Stimulated activated CD8-positive, alpha-beta memory T cell treated with anti-CD3 and anti-CD28 coated beads, Interleukin-7, amount 100 ng/mL, for 48 hours (primary cell): Measurements from ENCODE around the gene SELPLG.
"Not testable (repeated sequence)": the region's sequence is repeated elsewhere in the genome, so short reads cannot be mapped to it uniquely, and the experiment has no call there.

Experiments
- DNase-seq, 2 donors: peaks; one replicate each; pipeline ENCODE4 v3.0.0-alpha.2; 2020; ENCODE audit warnings: low read depth in 1 of 2; ENCODE audit errors: extremely low read depth in 1 of 2

Gene SELPLG

GRCh38 chr12:108620236-108620879 lies 13.3 kb downstream of the SELPLG start:
- DNase-seq = no peak

- no peak for DNase-seq
Observed at GRCh38 chr12:108619369-108620160, 14.1 kb downstream of the SELPLG start.

DNA sequence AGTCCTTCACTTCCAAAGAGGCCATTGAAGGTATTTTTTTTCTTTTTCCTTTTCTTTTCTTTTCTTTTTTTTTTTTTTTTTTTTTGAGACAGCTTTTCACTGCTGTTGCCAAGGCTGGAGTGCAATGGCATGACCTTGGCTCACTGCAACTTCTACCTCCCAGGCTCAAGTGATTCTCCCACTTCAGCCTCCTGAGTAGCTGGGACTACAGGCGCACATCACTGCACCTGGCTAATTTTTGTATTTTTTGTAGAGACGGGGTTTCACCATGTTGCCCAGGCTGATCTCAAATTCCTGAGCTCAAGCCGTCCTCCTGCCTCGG lies 14.8 kb downstream of the SELPLG start:
- not testable (repeated sequence) for DNase-seq

- DNase-seq = peak in 1 of 2 donors; percentile 41
Observed at GRCh38 chr12:108618079-108618952, 15.4 kb downstream of the SELPLG start.

GRCh38 chr12:108616941-108617858 lies 16.5 kb downstream of the SELPLG start:
- peak; percentile 78 to 88 for DNase-seq

DNA sequence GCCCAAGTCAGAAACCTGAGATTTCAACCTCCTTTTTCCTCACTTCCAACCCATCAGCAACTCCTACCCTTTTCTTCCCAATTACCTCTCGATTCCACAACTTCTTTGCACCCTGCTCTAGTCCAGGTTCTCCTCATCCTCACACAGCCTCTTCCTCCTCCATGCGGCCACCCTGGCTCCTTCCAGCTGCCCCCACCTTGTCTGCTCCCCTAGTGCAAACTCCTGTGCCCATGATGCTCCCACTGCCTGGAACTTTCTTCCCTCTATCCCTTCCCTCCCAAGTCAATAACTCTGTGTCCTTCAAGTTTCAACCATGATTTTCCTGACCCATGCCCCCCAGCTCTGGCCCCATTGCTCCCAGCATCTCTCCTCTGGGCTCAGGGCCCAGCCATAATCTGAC lies 17.3 kb downstream of the SELPLG start:
- DNase-seq = no peak

DNA sequence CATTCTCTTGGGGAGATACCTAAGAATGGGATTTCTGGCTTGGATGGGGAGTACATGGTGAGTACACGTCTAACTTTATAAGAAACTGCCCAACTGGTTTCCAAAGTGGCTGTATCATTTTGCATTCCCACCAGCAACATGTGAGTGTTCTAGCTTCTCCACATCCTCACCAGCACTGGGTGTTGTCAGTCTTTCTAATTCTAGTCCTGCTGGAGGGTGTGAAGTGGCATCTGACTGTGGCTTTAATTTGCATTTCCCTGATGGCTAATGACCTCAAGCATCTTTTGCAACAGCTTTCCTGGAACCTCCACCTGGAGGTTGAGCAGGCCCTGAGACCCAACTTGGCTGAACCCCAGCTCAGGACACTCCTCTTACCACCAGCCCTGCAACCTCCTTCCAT lies 17.8 kb downstream of the SELPLG start:
- DNase-seq = no peak

- DNase-seq = no peak
Observed at GRCh38 chr12:108614639-108615038, 19.1 kb downstream of the SELPLG start.

- no peak for DNase-seq
Observed at GRCh38 chr12:108614041-108614440, 19.7 kb downstream of the SELPLG start.

DNA sequence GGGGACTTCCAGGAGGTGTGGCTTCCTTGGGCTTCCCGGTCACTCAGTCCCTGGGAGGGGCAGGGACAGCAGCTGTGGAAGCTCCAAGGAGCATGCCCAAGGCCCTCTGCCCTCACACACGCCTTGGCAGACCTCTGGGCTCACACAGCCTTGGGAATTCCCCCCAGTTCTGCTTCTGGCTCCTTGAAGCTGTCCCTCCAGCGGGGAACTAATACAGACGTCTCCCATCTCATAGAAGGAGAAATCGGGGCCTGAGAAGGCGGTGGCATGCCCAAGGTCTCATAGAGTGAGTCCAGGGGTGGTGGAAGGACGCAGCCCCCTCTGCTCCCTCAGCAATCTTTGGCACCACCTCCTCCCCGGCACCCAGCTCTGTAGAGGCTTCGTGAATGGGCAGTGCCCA lies 20.1 kb downstream of the SELPLG start:
- no peak for DNase-seq

DNA sequence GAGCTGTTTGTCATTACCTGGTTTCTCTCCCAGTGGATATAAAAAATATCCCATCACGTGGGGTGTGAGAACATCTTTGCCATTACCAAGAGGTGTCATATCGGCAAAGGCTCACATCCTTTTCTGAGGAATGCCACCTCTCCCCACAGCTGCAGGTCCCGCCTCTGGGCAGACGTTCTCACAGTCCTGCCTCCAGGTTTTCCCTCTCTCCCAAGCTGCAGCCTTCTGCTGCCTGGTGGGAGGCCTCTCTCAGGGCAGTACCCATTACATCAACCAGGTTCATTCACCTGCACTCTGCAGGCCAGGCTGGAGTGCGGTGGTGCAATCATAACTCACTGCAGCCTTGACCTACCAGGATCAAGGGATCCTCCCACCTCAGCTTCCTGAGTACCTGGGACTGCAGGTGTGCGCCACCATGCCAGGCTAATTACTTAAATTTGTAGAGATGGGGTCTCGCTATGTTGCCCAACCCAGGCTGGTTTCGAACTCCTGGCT lies 20.9 kb downstream of the SELPLG start:
- DNase-seq = no peak

DNA sequence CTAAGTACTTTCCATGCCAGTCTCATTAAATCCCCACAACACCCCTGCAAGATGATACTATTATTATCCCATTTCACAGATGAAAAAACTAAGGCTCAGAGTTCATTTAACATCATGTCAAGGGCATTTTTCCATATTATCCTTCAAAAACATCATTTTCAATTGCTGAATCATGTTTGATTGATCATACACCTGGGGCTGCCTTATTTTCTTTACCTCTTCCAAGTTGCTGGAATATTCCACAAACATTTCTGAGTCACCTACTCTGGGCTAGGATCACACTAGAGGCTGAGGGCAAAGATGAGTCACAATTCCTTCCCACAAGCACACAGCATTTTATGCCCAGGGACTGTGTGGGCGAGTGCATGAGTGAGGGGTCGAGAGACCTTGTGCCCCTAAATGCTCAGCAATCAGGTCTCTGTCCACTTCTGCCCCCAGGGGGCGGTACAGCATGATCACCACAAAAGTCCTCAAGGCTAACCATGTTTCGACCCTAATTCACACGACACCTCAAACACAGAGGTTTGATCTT lies 21.7 kb downstream of the SELPLG start:
- no peak for DNase-seq

- no peak for DNase-seq
Observed at GRCh38 chr12:108610856-108611605, 22.7 kb downstream of the SELPLG start.

- DNase-seq = no peak
Observed at GRCh38 chr12:108610336-108610815, 23.3 kb downstream of the SELPLG start.

DNA sequence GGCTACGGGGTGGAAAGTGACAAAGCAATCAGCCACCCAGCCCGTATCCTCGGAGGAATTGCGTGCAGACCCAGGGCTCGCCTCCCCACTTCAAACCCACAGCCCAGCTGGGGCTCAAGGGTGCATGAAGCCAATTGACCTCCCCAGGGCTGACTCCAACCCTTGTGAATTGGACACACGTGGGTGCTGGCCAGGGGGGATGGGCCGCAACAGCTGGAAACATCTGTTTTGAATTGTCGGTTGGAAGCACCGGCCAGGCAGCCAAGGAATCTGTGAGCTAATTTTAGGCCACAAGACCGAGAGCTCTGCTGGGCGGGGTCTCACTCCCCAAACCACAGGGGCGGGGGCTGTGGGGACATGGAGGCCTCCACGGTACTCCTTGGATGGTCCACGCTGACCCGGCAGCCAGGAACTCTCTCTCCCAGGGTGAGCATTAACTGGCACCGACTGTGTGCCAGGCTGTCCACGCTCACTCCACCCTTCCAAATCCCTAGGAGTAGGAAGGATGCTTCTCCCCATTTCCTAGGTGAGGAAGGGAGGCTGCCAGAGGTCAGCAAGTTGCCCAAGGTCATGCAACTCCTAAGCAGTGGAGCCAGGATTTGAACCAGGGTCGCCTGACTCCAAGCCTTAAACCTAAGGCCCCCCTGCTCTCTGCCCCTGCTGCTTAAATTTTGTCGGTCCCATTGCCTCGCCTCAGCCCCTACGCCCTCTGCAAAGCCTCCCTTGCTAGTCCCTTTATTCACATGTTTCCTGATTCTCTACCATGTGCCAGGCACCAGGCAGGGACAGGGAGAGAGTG lies 24.0 kb downstream of the SELPLG start:
- no peak for DNase-seq

DNA sequence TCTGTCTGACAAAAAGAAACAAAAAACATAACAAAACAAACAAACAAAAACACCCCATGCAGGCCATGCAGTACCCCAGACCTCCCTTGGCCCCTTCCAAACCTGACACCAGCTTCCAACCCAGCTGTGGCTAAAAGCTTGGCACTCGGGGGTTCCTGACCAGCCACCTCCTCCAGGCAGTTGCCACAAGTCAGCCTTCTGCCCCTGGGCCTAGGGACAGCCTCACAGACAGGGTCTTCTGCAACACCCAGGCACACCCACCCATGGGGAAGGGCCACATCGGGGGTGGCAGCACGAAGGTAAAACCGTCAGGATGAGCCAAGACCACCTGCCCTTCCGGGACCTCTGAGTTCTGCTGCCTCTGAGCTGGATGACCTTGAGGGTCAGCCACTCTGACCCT lies 25.1 kb downstream of the SELPLG start:
- no peak for DNase-seq

DNA sequence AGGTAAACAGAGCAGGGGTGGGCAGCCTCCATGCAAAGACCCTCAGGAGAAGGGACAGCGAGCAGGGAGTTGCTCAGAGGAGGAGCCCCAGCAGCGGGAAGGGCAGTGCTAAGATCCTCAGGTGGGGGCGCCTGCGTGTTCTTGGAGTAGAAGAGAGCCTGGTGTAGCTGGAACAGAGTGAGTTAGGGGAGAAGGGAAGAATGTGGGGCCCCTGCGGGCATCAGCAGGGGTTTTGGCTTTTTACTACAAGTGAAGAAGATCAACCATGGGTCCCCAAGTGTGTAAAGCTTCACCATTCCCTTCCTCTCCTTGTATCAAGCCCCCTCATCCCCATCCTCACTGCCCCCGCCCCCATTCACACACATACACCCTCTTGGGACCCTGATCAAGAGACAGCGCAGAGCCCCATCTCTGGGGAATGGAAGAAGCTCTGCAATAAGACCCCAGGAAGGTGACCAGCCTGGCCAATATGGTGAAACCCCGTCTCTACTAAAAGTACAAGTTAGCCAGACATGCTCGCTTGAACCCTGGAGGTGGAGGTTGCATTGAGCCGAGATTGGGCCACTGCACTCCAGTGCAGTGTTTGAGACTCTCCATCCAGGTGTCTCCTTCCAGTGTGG lies 25.6 kb downstream of the SELPLG start:
- no peak for DNase-seq

- DNase-seq = no peak
Observed at GRCh38 chr12:108606492-108606891, 27.2 kb downstream of the SELPLG start.
